ENCODE data around the gene TGFB3.
"Not testable (repeated sequence)": the region's sequence is repeated elsewhere in the genome, so short reads cannot be mapped to it uniquely, and the experiment has no call there.

Gene TGFB3

DNA sequence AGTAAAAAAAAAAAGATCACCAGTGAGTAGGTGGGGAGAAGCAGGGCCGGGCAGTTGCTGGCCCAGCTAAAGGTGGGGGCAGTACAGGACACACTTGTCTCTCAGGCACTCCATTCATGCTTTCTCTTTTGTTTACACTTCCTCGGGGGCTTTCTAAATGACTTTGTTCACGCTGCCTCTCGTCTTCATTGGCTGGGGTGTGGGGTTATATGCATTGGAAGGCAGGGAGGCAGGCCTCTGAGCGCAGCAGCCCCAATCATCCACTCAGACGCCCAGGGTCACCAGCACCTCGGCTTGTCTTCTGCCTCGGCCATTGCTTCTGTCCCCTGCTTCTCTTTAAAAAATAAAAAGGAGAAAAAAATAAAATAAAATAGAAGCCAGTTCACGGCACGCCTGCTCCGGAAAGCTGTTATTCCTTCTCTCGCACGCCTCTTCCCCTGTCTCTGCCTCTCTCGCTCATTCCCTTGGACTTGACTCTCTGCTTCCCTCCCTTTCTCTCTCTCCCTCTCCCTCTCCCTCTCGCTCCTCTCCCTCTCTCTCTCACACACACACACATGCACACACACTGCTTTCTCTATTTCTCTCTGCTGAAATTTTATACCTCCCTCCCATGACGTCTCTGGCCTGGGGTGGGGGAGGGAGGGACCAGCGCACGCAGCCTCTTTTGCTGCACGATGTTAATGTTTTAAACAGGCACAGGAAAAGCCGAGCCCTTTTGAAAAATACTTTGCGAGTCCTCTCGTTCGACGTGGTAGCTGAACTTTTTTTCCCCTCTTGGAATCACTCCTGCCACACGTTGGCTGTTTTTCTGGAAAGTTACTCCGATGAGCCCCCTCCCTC, at the start of gene TGFB3:
TGFB3 (minus strand) TSS at position 570 of the 840 bp plus-strand sequence. CDS start 1,102 bp downstream, outside the sequence.
- DNase-seq (ENCODE audit: low read depth, low spot score) = peak; percentile 10

DNA sequence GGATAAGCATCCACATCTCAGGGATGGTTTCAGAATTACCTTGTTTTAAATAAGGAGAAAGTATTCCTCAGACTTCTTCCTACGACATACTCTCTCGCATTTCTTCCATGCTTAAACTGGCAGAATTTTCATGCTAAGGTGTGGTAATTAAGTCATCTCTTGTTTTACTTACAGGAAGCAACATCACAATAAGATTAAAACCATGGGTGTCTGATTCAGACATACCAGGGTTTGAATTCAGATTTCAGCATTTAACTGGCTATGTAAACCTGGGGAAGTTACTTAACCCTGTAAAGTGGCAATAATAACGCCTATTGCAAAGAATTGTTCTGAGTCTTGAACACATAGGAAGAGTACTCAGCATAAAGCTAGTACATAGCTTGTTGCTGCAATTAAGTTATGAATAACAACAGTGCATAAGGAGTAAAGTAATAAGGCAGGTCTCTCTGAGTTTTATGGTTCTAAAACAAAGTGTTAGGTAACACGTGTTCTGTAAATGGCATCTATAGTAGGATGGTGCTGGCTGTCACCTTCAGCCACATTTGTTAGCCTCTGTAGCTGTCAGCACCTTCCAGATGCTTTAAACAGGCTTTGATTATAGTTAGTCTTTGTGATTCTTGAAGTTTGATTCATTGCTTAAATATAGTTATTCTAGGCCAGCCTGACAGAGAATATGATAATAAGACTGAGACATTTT, 42.6 kb upstream of the TGFB3 start:
- DNase-seq (ENCODE audit: low read depth, low spot score) = no peak

DNA sequence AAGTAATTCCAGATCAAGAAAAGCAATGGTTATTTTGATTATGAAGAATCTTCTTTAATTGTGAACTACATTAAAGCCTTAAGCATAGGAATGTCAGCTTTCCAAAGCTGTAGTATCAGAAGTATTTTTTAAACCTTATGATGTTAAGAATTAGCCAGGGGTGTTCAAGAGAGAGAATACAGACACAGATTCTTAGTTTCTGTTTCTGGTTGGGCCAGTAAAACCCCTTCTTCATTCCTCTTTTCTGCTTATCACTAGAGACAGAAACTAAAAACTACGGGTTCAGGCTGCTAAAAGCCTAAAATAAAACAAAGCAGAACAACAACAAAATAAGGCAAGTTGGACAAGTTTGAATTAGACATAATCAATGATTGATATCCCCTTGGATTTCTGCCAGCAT, 42.0 kb upstream of the TGFB3 start:
- DNase-seq (ENCODE audit: low read depth, low spot score) = no peak

DNA sequence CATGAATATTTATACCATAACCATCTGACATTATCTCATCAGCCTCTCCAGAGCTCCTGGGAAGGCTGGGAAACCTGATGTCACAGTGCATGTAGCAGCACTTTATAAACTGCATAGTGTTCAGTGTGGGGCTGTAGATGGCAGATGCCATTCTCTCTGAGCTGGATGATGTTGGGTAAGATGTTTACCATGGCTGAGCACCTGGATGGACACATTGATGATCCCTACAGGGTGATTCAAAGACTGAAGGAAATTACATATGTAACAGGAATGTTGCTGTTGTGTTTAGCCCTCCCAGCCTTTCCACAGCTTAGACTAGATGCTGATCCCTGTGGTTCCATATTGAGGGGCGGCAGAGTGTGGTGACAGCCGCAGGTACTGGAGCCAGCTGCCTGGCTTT, 41.2 kb upstream of the TGFB3 start:
- no peak for DNase-seq (ENCODE audit: low read depth, low spot score)

DNA sequence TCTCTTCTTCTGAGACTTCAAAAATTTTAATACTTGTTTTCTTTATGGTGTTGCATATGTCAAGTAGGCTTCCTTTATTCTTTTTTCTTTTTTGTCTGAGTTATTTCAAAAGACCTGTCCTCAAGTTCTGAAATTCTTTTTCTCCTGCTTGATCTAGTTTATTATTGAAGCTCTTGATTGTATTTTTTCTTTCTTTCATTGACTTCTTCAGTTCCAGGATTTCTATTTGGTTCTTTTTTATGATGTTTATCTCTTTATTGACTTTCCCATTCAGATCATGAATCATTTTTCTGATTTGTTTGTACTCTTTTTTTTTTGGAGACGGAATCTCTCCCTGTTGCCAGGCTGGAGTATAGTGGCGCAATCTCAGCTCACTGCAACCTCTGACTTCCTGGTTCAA, 37.9 kb upstream of the TGFB3 start:
- no peak for DNase-seq (ENCODE audit: low read depth, low spot score)

DNA sequence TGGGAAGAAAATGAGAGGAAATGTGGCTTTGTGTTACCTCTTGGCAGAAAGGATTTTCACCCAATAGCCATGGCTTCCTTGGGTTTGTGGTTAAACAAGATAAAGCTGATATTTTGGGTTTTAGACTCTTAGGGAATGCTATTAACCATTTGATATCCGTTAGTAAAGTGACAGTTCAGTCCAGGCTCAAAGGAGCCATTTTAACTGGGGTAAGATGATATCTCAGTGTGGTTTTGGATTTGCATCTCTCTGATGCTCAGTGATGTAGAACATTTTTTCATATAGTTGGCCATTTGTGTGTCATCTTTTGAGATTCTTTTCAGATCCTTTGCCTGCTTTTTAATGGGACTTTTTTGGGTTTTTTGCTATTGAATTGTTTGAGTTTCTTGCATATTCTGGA, 33.9 kb upstream of the TGFB3 start:
- no peak for DNase-seq (ENCODE audit: low read depth, low spot score)

DNA sequence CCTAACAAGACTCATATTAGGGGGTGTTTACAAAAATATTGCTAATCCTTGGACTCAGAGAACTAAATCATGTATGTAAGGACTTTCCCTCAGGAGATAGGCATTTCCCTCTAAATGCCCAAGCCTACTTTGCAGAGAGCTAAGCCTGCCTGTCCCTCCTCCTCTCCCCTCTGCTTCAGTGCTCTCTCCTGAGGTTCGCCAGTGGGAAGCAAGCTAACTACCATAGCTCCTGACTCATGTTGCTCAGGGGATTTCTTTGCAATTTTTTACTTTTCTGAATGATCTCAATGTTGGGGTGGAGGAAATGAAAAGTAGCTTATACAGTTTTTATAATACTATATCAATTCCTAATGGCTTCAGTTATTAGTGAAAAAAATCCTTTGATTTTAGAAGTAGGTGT, 33.4 kb upstream of the TGFB3 start:
- no peak for DNase-seq (ENCODE audit: low read depth, low spot score)

DNA sequence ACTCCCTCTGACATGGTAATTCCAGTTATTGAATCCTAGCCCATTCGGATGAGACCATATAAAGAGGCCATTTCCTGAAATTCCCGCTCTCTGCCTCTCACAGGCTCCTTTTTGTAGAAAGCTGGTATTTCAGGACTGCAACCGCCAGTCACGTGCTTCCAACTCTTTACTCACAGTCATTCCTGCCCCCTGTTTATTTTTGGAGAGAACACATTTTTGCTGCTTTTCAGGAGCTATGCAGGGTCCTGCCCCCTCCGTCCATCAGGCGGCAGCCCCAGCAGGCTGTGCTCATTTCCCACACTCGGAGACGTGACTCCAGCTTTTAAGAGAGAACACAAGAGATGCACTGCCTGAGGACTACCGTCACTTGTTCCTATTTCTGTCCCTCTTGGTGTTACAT, 30.6 kb upstream of the TGFB3 start:
- no peak for DNase-seq (ENCODE audit: low read depth, low spot score)

DNA sequence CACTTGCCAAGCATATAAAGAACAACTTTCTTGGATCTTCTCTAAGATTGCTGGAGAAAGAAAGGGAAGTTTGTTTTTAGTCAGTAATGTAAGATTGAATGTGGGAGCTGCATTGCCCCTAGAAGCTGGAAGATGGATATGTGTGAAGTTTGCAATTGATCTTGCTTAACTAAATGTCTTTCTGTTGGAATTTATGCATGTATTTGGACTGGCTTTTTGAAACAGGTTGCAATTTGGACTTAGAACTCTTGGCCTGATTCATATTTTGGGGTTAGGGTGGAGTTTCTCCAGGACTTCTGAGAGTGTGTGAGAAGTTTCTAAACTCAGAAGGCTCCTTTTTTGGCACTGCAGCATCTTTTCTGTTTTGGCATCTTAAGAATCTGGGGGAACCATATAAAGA, 30.1 kb upstream of the TGFB3 start:
- no peak for DNase-seq (ENCODE audit: low read depth, low spot score)

DNA sequence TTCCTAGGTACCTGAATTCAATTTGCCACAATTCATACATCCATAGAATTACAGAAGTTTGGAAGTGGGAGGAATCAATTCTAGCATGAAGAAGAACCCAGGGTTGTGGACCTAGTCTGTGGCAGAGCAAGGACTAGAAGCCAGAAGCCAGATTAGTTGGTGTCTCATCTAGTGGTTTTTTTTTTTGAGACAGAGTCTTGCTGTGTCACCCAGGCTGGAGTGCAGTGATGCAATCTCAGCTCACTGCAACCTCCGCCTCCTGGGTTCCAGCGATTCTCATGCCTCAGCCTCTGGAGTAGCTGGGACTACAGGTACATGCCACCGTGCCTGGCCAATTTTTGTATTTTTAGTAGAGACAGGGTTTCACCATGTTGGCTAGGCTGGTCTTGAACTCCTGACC, 27.8 kb upstream of the TGFB3 start:
- not testable (repeated sequence) for DNase-seq (ENCODE audit: low read depth, low spot score)

DNA sequence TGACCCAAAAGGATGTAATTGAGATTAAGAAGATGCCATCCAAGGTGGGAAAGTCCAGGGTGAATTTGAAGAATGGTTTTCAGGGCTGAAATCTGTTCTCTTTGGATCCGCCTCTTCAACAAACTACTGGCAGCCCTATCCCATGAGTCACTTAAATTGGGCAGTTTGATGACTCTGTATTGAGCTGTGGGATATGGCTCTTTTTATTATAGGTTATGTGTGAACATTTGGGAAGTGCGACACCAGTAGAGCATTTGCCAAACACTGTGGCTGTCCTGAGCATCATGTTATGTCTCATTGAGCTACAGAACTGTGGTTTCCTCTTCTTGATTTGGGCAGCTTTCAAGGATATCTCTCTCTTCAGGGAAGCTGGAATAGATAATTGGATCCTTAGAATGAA, 26.1 kb upstream of the TGFB3 start:
- no peak for DNase-seq (ENCODE audit: low read depth, low spot score)

DNA sequence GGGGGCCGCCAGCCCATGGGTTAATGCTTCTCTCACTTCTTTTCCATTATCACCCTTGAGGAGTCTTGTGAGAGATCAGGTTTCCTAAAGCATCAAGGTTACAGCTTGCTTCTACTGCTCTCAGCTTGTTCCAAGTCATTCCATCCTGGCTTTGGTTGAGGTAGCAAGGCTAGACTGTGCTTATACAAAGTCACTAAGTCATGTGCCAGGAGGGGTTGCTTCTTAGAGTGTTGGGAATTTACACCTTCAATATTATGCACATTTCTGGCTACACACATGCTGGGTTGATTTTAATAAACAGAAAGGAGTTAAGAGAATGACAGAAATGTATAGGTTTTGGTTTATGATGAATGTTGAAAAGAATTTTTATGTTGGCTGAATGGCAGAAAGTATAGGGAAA, 25.6 kb upstream of the TGFB3 start:
- no peak for DNase-seq (ENCODE audit: low read depth, low spot score)

DNA sequence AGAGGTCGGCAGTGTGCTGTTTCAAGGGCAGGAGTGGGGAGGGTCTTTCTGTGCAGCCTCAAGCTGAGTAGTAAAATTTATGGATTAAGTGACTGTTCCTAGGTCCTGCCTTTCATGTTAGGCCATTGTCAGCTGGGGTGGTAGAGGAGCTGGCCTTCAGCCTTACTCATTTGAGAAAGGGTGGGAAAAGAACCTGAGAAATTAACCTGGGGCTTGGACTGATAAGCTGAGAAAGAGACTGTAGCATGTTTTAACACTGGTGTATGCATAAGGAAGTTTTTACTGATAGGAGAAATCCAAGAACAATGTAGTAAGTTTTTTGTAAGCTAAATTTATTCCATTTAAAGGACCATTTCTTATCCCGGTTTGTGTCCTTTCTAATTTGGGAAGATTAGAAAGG, 24.5 kb upstream of the TGFB3 start:
- no peak for DNase-seq (ENCODE audit: low read depth, low spot score)

DNA sequence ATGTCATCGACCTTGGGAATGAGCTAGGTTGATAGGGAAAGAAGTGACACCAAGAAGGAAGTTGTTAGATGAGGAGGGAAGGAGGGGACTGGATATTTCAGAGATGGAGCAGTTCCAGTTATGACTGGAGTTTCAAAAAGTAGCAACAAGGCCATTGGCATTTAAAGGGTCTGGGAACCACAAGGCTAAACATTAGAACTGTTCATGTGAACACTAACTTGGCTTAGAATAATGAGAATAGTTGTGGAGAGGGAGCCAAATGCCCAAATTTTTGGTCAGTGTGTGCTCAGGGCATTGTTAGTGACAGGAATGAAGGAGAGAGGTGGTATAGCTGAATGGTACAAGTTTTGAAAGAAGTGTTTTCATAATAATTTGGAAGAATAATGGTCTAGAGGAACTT, 20.6 kb upstream of the TGFB3 start:
- no peak for DNase-seq (ENCODE audit: low read depth, low spot score)

DNA sequence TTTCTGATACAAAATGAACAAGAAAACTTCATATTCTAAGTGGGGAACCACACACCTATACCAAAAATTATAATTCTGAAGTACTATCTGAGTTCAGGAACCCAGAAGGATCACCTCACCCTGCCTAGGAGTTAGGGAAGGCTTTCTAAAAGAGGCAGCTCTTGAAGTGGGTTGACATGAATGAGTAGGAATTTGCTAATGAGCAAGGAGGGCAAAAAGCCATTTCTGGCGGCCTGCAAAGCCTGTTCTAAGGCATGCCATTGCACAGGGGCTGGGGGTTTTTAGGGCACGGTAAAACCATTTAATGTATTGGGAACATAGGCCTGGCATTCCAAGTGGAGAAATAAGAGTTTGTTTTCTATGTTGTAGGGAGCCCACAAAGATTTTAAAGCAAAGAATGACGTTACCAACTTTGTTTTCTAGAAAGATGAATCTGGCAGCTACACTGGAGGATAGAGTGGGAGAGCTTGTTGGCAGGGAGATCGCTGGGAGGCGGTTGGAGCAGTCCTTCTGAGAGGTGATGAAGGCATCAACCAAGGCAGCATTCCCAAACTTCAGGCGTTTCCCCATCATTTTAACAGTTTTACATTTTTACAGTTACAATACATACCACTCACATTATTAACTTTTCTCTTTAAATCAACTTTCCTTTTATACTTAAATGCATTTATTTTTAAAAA, 17.9 kb upstream of the TGFB3 start:
- DNase-seq (ENCODE audit: low read depth, low spot score) = no peak

DNA sequence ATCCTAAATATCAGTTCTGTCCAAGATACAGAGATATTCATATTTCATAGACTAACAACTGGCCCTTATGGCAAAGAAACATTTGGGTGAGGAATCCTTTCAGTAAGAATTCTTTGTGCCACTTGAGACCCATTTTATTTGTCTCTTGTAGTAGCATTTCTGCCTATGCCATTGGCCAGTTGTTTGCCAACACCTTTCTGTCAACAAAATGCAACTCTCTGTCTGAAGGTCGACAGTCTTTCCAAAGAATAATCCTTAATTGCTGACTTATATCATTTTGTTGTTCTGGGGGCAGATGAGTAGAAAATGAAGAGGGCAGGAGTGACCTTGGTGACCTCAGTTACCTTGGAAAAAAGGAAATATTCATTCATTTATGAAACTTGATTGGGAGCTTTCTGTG, 14.7 kb upstream of the TGFB3 start:
- DNase-seq (ENCODE audit: low read depth, low spot score) = no peak

DNA sequence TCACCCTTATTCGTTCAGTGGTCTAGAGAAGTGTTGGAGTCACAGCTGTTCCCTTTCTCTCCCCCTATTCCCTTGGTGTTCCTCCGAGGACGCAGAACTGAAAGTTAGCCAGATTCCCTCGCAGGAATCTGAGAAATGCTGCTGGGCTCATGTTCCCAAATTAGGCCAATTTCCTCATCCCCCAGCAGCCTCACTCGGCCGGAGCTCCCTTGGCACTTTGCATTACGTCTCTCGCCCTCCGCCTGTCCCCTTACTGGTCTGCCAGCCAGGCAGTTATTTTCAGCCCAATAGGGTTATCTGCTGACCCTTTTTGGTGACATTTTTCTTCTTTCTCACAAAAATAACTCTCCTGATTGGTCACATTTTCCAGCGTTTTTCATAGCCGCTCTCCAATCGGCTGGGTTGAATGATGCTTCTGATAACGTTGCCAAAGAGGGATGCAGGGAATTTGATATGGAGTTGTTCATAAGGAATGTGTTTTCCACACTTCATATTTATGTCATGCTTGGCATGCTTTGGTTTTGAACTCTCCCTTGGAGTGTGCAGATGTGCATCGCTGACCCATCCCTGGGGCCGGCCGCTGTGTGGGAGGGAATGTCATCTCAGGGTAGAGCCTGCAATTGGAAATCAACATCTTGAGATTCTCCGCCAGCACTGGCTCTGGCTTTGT, 13.7 kb upstream of the TGFB3 start:
- DNase-seq (ENCODE audit: low read depth, low spot score) = no peak

DNA sequence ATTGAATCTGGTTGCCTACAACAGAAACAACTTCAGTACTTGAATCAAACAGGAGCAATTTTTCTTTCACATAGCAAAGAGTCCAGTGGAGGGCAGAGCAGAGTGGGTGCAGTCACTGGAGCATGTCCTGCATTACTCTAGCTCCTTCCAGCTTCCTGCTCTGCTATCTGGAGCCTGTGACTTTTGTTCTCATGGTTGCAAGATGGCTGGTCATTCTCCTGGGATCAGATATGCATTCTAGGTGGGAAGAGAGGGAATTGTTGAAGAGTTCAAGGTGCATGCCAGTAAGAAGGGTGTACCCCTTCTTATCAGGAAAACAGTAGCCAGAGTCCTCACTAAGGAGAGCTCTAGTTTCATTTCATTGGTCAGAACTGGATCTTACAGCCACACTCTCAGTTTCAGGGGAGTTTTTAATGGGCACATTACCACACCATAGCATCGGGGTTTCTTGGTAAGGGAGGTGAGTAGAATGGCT, 11.8 kb upstream of the TGFB3 start:
- DNase-seq (ENCODE audit: low read depth, low spot score) = no peak

DNA sequence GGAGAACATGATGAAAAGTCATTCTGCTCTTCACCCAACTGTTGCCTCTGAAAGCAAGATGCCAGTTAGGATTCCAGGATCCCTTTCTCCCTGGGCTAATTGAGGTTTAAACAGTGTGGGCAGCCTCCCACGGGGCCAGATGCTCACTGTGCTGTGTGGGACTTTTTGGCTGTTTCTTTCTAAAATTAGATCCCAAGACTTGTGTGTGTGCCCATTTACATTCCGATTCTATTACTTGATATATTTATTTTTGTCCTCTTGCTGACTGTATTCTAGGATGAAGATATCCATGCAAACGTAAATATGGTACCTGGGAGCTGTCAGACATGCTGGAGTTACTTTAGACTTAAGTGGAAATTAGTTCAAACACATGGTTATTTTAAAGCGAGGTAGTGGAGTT, 10.0 kb upstream of the TGFB3 start:
- DNase-seq (ENCODE audit: low read depth, low spot score) = no peak

DNA sequence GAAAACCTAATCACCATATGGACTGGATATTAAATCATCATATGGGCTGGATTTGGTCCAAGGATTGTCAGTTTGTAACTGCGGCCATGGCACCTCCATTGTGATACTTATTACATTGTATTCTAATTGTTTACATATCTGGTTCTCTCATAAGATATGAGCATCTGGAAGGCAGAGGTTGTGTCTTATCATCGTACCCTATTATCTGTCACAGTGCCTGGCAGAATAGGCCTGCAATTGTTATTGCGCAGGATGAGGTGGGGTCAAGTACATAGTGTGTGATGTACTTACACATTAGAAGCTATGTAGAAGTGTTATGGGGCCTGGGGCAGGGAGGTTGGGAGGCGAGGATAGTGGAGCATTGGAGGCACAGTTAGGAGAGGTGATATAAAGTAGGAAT, 8.5 kb upstream of the TGFB3 start:
- DNase-seq (ENCODE audit: low read depth, low spot score) = no peak

DNA sequence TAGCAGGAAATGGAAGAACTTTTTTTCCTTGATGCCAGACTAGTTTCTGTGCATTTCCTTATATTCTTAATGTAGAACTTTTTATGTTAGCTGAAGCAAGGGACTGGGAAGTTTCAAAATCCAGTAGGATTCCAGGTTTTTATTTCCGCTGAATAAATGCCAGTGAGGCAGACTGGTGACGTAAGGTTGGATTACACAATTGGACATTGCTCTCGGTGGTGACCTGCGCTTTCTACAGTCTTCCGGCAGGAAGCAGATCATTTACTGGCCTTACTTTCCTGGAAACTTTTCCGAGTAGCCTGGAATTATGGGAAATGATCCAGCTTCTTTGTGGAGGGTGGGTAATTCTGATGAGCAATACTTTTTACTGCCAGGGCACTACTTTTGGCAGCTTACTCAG, 7.3 kb upstream of the TGFB3 start:
- DNase-seq (ENCODE audit: low read depth, low spot score) = no peak

Data from activated naive CD8-positive, alpha-beta T cell treated with anti-CD3 and anti-CD28 coated beads, Interleukin-2, amount 50 U/mL, for 16 hours (primary cell).